Suppressor macrophage treated with lipopolysaccharide for 4 hours (primary cell): Measurements from ENCODE around the gene ALG11.
"Not testable (repeated sequence)": the region's sequence is repeated elsewhere in the genome, so short reads cannot be mapped to it uniquely, and the experiment has no call there.

Experiments
- DNase-seq: peaks from one replicate; pipeline ENCODE4 v3.0.0-alpha.2; 2020

The ALG11 gene

GRCh38 chr13:52033039-52033438, 20.8 kb downstream of the ALG11 start:
- no peak for DNase-seq

DNA sequence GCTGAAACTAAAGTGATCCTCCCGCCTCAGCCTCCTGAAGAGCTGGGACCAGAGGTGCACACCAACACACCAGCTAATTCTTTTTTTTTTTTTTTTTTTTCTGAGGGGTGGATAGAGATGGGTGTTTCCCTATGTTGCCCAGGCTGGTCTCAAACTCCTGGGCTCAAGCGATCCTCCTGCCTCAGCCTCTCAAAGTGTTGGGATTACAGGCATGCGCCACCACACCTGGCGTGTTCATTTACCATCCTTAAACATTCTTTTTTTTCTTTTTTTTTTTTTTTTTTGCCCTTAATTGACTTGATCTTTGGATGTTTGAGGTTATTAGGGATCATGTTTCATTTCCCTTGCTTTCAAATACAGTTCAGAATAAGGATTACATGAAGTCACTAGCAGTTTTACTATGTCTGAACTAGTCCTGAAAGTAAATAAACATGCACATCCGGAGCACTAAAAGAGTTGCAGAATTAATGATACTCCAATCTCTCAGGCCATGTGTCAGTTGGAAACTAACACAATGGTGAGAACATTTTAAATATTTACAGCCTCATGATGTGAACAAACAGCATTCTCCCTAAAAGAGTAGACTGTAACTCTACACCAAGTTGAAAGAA, 22.5 kb downstream of the ALG11 start:
- DNase-seq = no peak

DNA sequence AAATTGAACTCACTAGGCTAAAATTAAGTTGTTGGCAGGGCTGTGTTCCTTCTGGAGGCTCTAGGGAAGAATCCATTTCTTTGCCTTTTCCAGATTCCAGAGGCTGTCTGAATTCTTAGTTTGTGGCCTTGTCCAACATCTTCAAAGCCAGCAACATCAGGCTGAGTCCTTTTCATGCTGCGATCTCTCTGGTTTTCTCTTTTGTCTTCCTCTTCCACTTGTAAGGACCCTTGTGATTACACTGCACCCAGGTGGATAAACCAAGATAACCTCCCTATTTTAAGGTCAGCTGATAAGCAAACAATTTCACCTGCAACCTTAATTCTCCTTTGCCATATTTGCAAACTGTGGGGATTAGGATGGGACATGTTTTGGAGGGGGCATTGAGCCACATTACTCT, 23.8 kb downstream of the ALG11 start:
- DNase-seq = no peak

DNA sequence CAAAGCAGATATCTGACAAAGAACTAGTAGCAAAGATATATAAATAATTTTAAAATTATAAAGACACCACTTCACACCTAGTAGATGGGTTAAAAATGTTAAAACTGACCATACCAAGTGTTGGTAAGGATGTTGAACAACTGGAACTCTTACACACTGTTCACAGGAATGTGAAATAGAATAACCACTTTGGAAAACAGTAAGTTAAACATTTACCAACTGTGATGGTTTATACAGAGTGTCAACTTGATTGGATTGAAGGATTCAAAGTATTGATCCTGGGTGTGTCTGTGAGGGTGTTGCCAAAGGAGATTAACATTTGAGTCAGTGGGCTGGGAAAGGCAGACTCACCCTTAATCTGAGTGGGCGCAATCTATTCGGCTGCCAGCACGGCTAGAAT, 31.5 kb downstream of the ALG11 start:
- no peak for DNase-seq

- DNase-seq = no peak
These were observed 35.3 kb downstream of the ALG11 start for GRCh38 chr13:52047463-52047862.

- DNase-seq = no peak
These were observed 36.3 kb downstream of the ALG11 start for GRCh38 chr13:52048516-52048915.

DNA sequence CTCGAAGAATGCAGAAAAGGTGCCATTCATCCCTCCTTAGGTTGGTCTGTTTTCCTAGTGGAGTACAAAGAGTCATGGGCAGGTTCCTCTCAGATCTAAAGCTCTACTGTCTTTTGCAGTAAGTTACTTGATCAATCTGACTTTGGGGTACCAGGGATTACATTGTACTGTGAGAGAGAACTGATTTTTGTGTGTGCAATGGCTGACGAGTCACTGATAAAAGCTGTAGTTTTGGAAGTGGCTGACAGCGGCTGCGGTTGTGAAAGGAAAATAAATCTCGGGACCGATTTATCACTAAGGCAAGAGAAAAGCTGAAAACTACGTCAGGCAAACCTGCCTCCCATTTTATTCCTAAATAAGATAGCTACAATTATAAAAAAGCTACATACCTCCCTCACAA, 39.2 kb downstream of the ALG11 start:
- DNase-seq = no peak

GRCh38 chr13:52053460-52053859, 41.3 kb downstream of the ALG11 start:
- no peak for DNase-seq

GRCh38 chr13:52061064-52061463, 48.9 kb downstream of the ALG11 start:
- DNase-seq = not testable (repeated sequence)

- no peak for DNase-seq
These were observed 49.4 kb downstream of the ALG11 start for GRCh38 chr13:52061587-52061986.

DNA sequence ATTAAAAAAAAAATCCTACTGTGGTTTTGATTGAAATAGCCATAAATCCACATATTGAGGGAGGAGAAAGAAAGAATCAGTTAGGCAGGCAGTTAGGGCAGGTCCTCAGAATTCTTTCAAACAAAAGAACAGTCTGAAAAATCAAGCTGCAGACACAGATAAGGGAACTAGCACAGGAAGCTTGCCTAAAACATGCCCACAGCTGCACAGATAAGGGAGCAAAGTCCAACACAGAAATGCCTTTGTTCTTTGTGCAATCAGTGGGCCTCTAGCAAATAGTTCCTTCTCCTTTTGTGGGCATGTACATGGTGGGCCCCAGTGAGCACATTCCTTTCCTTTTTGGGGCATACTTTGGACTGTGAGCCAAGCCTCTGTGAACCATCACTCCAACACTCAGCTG, 55.0 kb downstream of the ALG11 start:
- DNase-seq = no peak

- DNase-seq = no peak
These were observed 58.8 kb downstream of the ALG11 start for GRCh38 chr13:52070929-52071523.
